Measurements from ENCODE around the gene ATP5F1B.
A peak's percentile ranks its signal among the peaks of the same experiment; 100 is the strongest.

The ATP5F1B gene

DNA sequence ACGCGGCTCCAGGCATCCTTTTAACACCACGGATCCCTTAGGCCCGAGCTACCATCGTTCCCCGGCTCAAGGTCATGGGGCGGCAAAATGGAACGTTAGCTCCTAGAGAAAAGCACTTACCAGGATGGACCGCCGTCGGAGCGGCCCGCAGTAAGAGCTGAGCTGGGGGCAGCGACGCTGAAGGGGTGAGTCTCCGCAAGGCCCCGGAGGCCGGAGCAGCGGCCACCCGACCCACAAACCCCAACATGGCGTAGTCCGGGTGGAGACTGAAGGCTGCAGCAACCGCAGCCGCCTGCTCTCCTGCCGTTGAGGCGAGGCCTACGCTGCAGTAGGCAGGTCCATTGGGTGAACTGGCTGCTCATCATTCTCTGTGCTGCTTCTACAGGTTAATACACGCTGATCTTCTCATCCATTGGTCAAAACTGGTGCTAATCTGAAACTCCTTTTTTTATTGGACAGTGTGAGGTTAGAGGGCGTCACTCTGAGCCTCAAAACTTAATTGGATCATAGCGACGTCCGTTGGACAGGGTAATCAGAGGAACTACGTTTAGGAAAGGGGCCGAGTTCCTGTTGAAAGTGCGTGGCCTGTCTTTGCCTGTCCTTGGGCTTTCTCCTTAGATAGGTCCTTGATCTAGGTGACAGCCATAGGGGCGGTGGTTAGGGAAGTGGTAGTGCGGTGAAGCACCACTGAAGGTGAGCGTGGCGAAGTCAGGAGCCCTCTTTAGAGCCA is at the start of gene ATP5F1B:
TSS of gene ATP5F1B (minus strand) at position 268 of the 730 bp plus-strand sequence. CDS start at position 247, 21 bp downstream.
- peak; percentile 99 to 100 for DNase-seq (ENCODE audit: low read depth in 1 of 2, low spot score in 1 of 2)
- in situ Hi-C loops (cut with HindIII; ENCODE audit: low pct_unique_long_range_greater_than_20kb, low sequenced_read_pairs): no loop called here
- no peak for TF ChIP-seq JUND (IDR thresholded peaks at IDR 0.05; ENCODE audit: low read depth)

DNA sequence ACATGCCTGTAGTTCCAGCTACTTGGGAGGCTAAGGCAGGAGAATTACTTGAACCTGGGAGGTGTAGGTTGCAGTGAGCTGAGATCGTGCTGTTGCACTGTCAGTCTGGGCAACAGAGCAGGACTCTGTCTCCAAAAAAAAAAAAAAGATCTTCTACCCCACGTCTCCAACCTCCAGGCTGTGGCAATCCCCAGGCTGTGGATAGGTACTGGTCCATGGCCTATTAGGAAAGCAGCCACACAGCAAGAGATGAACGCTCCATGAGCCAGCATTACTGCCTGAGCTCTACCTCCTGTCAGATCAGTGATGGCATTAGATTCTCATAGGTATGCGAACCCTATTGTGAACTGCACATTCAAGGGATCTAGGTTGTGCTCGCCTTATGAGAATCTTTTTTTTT is 48.4 kb upstream of the ATP5F1B start:
- no peak for DNase-seq (ENCODE audit: low read depth in 1 of 2, low spot score in 1 of 2)
- in situ Hi-C loops (cut with HindIII; ENCODE audit: low pct_unique_long_range_greater_than_20kb, low sequenced_read_pairs): no loop called here
- TF ChIP-seq JUND (IDR thresholded peaks at IDR 0.05; ENCODE audit: low read depth): no peak

GRCh38 chr12:56688846-56689109 is 43.0 kb upstream of the ATP5F1B start:
- in situ Hi-C loops (cut with HindIII; ENCODE audit: low pct_unique_long_range_greater_than_20kb, low sequenced_read_pairs): no loop called here
- TF ChIP-seq JUND (IDR thresholded peaks at IDR 0.05; ENCODE audit: low read depth): no peak
- DNase-seq (ENCODE audit: low read depth in 1 of 2, low spot score in 1 of 2): peak in 1 of 2 experiments; percentile 30

- in situ Hi-C loops (cut with HindIII; ENCODE audit: low pct_unique_long_range_greater_than_20kb, low sequenced_read_pairs): no loop called here
- peak; percentile 90 to 100 for DNase-seq (ENCODE audit: low read depth in 1 of 2, low spot score in 1 of 2)
- no peak for TF ChIP-seq JUND (IDR thresholded peaks at IDR 0.05; ENCODE audit: low read depth)
These were observed 42.5 kb upstream of the ATP5F1B start, which contains the start of gene PTGES3 for GRCh38 chr12:56688129-56688845. TSS of gene PTGES3 (minus strand) at chr12:56688284. CDS start at chr12:56687999, 285 bp downstream.

- in situ Hi-C loops (cut with HindIII; ENCODE audit: low pct_unique_long_range_greater_than_20kb, low sequenced_read_pairs): no loop called here
- DNase-seq (ENCODE audit: low read depth in 1 of 2, low spot score in 1 of 2): peak in 1 of 2 experiments; percentile 76
- no peak for TF ChIP-seq JUND (IDR thresholded peaks at IDR 0.05; ENCODE audit: low read depth)
These were observed 41.7 kb upstream of the ATP5F1B start for GRCh38 chr12:56687223-56688128.

GRCh38 chr12:56684745-56685359 is 39.1 kb upstream of the ATP5F1B start:
- peak in 1 of 2 experiments; percentile 24 for DNase-seq (ENCODE audit: low read depth in 1 of 2, low spot score in 1 of 2)
- TF ChIP-seq JUND (IDR thresholded peaks at IDR 0.05; ENCODE audit: low read depth): no peak
- in situ Hi-C loops (cut with HindIII; ENCODE audit: low pct_unique_long_range_greater_than_20kb, low sequenced_read_pairs): no loop called here

GRCh38 chr12:56682323-56682722 is 36.5 kb upstream of the ATP5F1B start:
- DNase-seq (ENCODE audit: low read depth in 1 of 2, low spot score in 1 of 2): no peak
- TF ChIP-seq JUND (IDR thresholded peaks at IDR 0.05; ENCODE audit: low read depth): no peak
- in situ Hi-C loops (cut with HindIII; ENCODE audit: low pct_unique_long_range_greater_than_20kb, low sequenced_read_pairs): no loop called here

DNA sequence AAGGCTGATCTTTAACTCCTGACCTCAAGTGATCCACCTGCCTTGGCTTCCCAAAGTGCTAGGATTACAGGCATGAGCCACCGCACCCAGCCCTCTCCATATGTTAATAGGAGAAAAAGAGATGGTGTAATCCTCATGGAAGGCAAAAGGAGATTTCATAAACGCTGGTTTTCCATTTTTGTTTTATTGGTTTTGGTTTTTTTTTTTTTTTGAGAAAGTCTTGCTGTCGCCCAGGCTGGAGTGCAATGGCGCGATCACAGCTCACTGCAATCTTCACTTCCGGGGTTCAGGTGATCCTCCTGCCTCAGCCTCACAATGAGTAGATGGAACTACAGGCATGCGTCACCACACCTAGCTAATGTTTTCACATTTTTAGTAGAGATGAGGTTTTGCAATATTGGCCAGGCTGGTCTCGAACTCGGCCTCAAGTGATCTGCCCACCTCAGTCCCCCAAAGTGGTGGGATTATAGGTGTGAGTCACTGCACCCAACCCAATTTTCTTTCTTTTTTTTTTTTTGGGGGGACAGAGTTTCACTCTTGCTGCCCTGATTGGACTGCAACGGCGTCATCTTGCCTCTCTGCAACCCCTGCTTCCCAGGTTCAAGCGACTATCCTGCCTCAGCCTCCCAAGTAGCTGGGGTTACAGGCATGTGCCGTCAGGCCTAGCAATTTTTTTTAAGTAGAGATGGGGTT is 34.2 kb upstream of the ATP5F1B start:
- in situ Hi-C loops (cut with HindIII; ENCODE audit: low pct_unique_long_range_greater_than_20kb, low sequenced_read_pairs): no loop called here
- DNase-seq (ENCODE audit: low read depth in 1 of 2, low spot score in 1 of 2): no peak
- TF ChIP-seq JUND (IDR thresholded peaks at IDR 0.05; ENCODE audit: low read depth): no peak

- in situ Hi-C loops (cut with HindIII; ENCODE audit: low pct_unique_long_range_greater_than_20kb, low sequenced_read_pairs): no loop called here
- TF ChIP-seq JUND (IDR thresholded peaks at IDR 0.05; ENCODE audit: low read depth): no peak
These were observed 33.1 kb upstream of the ATP5F1B start for GRCh38 chr12:56678852-56679251.

GRCh38 chr12:56677680-56678079 is 31.9 kb upstream of the ATP5F1B start:
- in situ Hi-C loops (cut with HindIII; ENCODE audit: low pct_unique_long_range_greater_than_20kb, low sequenced_read_pairs): no loop called here
- DNase-seq (ENCODE audit: low read depth in 1 of 2, low spot score in 1 of 2): peak in 1 of 2 experiments; percentile 23
- no peak for TF ChIP-seq JUND (IDR thresholded peaks at IDR 0.05; ENCODE audit: low read depth)

More at GRCh38 chr12:56678852-56679251, 33.1 kb upstream of the ATP5F1B start:
- no peak for DNase-seq (ENCODE audit: low read depth in 1 of 2, low spot score in 1 of 2)

GRCh38 chr12:56676851-56677580 is 31.2 kb upstream of the ATP5F1B start:
- DNase-seq (ENCODE audit: low read depth in 1 of 2, low spot score in 1 of 2): peak in 1 of 2 experiments; percentile 27
- in situ Hi-C loops (cut with HindIII; ENCODE audit: low pct_unique_long_range_greater_than_20kb, low sequenced_read_pairs): no loop called here
- TF ChIP-seq JUND (IDR thresholded peaks at IDR 0.05; ENCODE audit: low read depth): no peak
